ENCODE data around the gene ACSM2B.
"Not testable (repeated sequence)": the region's sequence is repeated elsewhere in the genome, so short reads cannot be mapped to it uniquely, and the experiment has no call there.

ACSM2B gene

DNA sequence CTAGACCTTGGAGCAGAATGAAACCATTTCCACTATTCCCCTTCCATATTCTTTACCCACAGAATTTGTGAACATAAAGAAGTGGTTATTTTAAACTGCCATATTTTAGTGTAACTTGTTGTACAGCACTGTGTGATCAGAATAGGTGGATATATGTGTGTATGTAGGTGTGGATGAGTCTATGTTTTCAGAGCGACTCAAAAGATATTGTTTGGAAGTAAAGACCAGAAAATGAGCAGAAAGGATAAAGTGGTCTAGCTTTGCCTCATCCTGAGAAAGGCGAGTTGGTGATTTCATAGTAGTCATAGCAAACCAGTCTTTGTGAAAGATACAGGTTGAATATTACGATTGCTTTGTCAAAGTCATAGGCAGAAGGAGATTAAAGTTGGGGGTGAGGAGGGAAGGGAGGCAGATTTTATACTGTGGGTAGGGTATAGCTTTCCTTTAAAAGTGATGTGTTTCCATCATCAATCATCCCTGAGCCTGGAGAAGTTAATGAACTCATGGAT is 43.8 kb downstream of the ACSM2B start:
- not testable (repeated sequence) for DNase-seq (ENCODE audit: low read depth, low spot score)

- not testable (repeated sequence) for DNase-seq (ENCODE audit: low read depth, low spot score)
These were observed 44.4 kb downstream of the ACSM2B start for GRCh38 chr16:20531795-20532194.

- DNase-seq (ENCODE audit: low read depth, low spot score), result no peak
These were observed 56.1 kb downstream of the ACSM2B start for GRCh38 chr16:20520103-20520502.

DNA sequence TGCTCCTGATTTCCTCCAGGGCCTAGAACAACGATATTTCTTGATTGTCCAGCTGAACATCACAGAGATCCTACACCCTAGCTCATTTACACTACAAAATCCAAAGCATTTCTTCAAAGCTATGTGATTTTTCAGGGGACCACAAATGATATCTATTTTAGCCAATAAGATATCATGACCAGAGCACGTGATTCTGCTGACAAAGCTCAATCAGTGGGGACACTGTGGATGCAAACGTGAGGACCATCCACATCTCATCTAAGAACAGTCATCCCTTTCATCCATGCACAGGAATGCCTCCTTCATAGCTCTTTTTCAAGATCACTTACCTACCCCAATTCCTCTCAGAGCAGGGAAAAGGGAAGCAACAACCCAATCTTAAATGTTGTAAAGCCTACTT is 56.9 kb downstream of the ACSM2B start:
- DNase-seq (ENCODE audit: low read depth, low spot score), result no peak

DNA sequence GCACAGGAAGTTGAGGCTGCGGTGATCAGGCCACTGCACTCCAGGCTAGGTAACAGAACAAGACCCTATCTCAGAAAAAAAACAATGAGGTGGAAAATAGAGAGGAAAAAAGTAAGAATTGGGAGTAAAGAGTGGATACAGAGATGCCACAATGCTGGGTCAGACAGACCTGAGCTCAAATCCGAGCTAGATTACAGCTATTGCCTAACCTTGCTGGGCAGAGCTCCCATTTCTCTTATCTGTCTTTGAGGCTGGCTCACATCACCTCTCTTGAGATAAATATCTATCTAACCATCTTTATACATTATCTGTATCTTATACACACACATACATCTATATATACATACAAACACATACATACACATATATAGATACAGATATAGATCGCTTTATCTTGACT is 59.0 kb downstream of the ACSM2B start:
- no peak for DNase-seq (ENCODE audit: low read depth, low spot score)

DNA sequence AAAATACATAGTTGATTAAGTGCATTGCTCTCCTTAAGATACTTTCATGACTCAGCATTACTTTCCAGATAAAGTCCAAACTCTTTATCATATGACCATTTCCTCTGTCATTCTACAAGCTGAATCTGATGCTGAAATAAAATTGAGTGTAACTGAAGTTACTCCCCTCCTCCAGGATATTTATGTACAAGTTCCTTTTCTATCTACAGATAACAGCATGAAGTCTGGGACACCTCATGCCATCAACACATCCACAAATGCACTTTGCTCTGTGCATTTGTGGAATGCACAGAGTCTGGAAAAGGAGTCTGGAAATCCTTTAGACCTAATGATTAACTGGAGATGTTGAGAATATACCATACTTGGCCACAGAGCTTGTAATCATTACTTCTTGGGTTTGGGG is 60.5 kb downstream of the ACSM2B start:
- DNase-seq (ENCODE audit: low read depth, low spot score), result no peak

DNA sequence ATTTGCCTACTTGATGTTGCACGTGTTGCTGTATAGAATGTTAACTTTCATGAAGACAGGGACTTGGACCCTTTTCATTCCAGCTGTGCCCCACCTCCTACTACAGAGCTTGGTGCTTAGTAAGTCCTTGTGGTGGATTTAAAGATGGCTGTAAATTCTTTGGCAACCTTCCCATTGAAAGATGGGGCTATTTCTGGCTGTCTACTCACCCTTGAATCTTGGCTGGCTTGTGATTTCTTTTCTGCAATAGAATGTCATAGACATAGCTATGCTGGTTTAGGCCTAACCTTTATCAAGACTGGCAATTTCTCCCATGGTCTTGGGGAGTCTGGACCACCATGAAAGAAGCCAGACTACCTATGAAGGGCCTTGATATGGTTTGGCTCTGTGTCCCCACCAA is 65.8 kb downstream of the ACSM2B start:
- no peak for DNase-seq (ENCODE audit: low read depth, low spot score)

GRCh38 chr16:20507280-20507679 is 68.9 kb downstream of the ACSM2B start:
- no peak for DNase-seq (ENCODE audit: low read depth, low spot score)

DNA sequence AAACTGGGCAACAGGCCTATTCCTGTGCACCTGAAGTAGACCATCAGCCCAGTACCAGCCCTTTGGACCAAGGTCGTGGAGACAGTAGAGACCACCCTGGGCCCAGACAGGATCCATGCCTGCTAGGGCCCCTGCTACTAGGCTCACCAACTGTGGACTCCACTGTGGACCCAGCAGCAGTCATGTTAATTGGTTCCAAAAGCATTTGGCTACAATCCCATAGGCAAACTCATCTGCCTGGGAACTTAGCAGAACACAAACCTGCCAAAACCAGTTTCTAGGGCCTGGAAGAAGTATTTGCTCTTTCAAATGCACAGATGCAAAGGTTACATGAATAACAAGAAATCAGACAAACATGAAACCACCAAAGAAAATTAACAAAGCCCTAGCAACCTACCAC is 71.7 kb downstream of the ACSM2B start:
- DNase-seq (ENCODE audit: low read depth, low spot score), result no peak

GRCh38 chr16:20491448-20491847 is 84.7 kb downstream of the ACSM2B start:
- DNase-seq (ENCODE audit: low read depth, low spot score), result not testable (repeated sequence)

DNA sequence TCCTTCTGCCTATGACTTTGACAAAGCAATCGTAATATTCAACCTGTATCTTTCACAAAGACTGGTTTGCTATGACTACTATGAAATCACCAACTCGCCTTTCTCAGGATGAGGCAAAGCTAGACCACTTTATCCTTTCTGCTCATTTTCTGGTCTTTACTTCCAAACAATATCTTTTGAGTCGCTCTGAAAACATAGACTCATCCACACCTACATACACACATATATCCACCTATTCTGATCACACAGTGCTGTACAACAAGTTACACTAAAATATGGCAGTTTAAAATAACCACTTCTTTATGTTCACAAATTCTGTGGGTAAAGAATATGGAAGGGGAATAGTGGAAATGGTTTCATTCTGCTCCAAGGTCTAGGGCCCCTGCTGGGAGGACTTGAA is 85.2 kb downstream of the ACSM2B start:
- not testable (repeated sequence) for DNase-seq (ENCODE audit: low read depth, low spot score)
